ENCODE data around the gene RPN2. TPM values are rescaled to one million over a fixed set of nuclear protein-coding genes. Genes with fewer than 3 reads are reported as not detected.

The RPN2 gene
- total and polyA plus RNA-seq, 12 donors, result 35.7 to 403 (median 224) TPM

DNA sequence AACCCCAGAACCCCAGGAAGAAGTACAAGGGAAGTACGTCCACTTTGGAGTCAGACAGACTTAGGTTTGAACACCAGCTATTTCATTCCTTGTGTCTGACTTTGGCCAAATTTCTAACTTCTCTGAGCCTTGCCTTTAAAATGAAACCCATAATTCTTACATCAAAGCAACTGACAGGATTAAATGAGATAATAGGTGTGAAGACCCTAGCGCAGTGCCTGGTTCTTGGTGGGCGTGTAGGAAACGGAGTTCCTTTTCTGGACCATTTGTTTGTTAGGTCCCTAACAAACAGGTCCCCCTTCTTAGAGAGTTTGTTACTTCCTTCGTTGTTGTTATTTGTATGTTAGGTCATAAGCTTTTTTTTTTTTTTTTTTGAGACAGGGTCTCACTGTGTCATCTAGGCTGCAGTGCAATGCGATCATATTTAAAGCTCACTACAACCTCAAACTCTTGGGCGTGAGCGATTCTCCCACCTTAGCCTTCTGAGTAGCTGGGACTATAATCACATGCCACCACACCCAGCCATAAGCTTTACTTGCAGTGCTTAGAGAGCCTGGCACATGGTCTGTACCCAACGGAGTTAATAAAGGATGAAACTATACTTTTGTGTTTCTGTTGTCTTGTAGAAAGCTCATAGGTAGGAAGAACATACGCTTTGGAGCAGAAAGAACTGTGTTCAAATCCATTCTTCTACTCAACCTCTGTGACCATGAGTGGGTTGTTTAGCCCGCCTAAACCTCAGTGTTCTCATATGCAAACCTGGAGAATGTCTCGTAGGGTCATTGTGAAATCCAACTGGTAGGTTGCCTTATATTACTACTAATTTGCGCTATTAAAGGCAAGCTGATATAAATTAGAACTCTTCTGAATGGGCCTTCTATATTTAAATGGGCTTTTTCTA lies 22.0 kb downstream of the RPN2 start:
- peak in 1 of 7 donors; percentile 41 for DNase-seq
- H3K9me3 ChIP-seq (replicated peaks in 1 of 3), result no peaks in the 10 kb centered on the region
- 91 to 95% (median 94%) methylated on average over 13 of the region's 13 CpGs for WGBS, 4 donors
- peak overlapping the region in 3 of 5 donors; percentile 43 to 72 (median 45) for H3K27ac ChIP-seq
- no peaks in the 10 kb centered on the region for H3K27me3 ChIP-seq
- H3K36me3 ChIP-seq (replicated peaks in 1 of 2), result peaks cover 0 to 60% of the 10 kb centered on the region in 2 donors
- no peak overlapping the region for H3K4me3 ChIP-seq
- H3K4me1 ChIP-seq (replicated peaks in 1 of 2), result peaks cover 0 to 15% of the 10 kb centered on the region in 2 donors
- intact Hi-C loops (cut with DNase I), result no loop called here
- TF ChIP-seq CTCF (IDR thresholded peaks at IDR 0.05) (no peak), POLR2A (IDR thresholded peaks at IDR 0.05) (no peak)

- Histone ChIP-seq H3K36me3 (replicated peaks in 1 of 2) (peaks cover 0 to 65% of the 10 kb centered on the region in 2 donors), H3K4me1 (replicated peaks in 1 of 2) (peaks cover 0 to 15% of the 10 kb centered on the region in 2 donors), H3K27me3 (no peaks in the 10 kb centered on the region), H3K27ac (peak overlapping the region in 4 of 5 donors; percentile 43 to 72 (median 52)), H3K9me3 (replicated peaks in 1 of 3) (no peaks in the 10 kb centered on the region), H3K4me3 (no peak overlapping the region)
- 56 to 64% (median 58%) methylated on average over 2 of the region's 2 CpGs for WGBS, 4 donors
- no peak for TF ChIP-seq POLR2A (IDR thresholded peaks at IDR 0.05)
- TF ChIP-seq CTCF (IDR thresholded peaks at IDR 0.05), result no peak
- DNase-seq, result no peak
- intact Hi-C loops (cut with DNase I), result no loop called here
Observed at GRCh38 chr20:37201827-37202162, 22.7 kb downstream of the RPN2 start.

DNA sequence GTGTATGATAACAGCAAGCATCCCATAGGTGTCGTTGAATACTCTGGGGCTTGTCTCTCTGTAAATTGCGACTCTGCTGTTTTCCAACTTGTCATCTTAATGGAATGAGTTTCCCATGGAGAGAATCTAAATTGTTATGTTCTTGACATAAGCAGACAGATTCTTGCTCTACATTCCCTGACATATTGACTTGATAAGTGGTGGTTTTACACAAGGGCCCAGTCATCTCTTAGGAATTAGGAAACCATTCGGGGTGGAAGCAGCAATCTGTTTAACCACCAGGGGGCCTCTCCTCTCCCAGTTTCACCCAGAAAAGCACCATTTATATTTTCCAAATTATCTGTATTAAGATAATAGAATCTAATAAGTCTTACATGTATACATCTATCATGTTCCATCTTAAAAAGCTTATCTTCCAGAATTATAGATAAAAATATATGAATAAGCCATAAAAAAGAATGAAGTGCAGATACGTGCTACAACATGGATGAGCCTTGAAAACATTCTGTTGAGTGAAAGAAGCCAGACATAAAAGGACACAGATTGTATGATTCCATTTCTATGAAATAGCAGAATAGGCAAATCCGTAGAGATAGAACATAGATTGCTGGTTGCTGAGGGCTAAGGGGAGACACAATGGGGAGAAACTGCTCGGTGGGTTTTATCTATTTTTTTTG lies 23.3 kb downstream of the RPN2 start:
- H3K36me3 ChIP-seq (replicated peaks in 1 of 2), result peaks cover 0 to 71% of the 10 kb centered on the region in 2 donors
- no peaks in the 10 kb centered on the region for H3K9me3 ChIP-seq (replicated peaks in 1 of 3)
- no peak overlapping the region for H3K4me3 ChIP-seq
- H3K27ac ChIP-seq, result peak overlapping the region in 4 of 5 donors; percentile 45 to 72 (median 52)
- TF ChIP-seq CTCF (IDR thresholded peaks at IDR 0.05), result peak; percentile 65 to 84 (median 74)
- TF ChIP-seq POLR2A (IDR thresholded peaks at IDR 0.05), result no peak
- no peaks in the 10 kb centered on the region for H3K27me3 ChIP-seq
- intact Hi-C loops (cut with DNase I), result no loop called here
- peaks cover 0 to 15% of the 10 kb centered on the region in 2 donors for H3K4me1 ChIP-seq (replicated peaks in 1 of 2)
- DNase-seq, result peak; percentile 40 to 86 (median 65)
- WGBS, 4 donors, result 59 to 66% (median 64%) methylated on average over 6 of the region's 6 CpGs

DNA sequence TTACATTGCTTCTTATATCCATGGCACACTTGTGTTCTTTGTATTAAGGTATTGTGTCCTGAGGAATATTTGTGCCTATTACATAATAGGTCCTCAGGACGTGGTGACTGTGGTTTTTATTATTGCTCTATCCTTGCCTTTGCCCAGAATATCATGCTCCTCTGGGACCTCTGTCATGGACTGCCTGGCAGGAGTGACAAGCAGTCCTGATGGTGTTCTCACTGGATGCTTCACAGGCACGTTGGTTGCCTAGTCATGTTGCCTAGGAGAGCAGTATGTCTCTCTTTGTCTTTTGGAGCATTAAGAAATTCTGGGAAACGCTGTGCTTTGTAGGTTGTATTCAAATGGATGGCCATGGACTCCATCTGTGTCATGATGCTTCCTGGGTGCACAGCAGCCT lies 24.9 kb downstream of the RPN2 start:
- TF ChIP-seq POLR2A (IDR thresholded peaks at IDR 0.05) (no peak), CTCF (IDR thresholded peaks at IDR 0.05) (no peak)
- intact Hi-C loops (cut with DNase I), result no loop called here
- peaks cover 0 to 15% of the 10 kb centered on the region in 2 donors for H3K4me1 ChIP-seq (replicated peaks in 1 of 2)
- 78 to 89% (median 79%) methylated on average over 3 of the region's 3 CpGs for WGBS, 4 donors
- H3K27ac ChIP-seq, result peak overlapping the region in 1 of 5 donors; percentile 9
- no peak overlapping the region for H3K4me3 ChIP-seq
- DNase-seq, result peak in 1 of 7 donors; percentile 51
- H3K27me3 ChIP-seq, result no peaks in the 10 kb centered on the region
- no peaks in the 10 kb centered on the region for H3K9me3 ChIP-seq (replicated peaks in 1 of 3)
- peaks cover 0 to 82% of the 10 kb centered on the region in 2 donors for H3K36me3 ChIP-seq (replicated peaks in 1 of 2)
